CD14-positive monocyte (primary cell): ENCODE results near the gene EDC4. TPM values are rescaled to one million over a fixed set of nuclear protein-coding genes. Genes with fewer than 3 reads are reported as not detected.

Source experiments
- DNase-seq, 3 donors: peaks; one replicate each; pipeline ENCODE4 v3.0.0-alpha.2; 2011 to 2022
- H2AFZ ChIP-seq: 2 replicates; pipeline ENCODE4 v1.6.0; 2012; ENCODE audit warnings: mild to moderate bottlenecking, low read depth, low read length, inconsistent platforms; ENCODE audit not compliant: insufficient read depth, poor library complexity, severe bottlenecking
- H3K27ac ChIP-seq, 2 donors: 1 replicate in 1 of 2; 2 replicates in 1 of 2; pipeline ENCODE4 v1.5.1; 2012 to 2013; ENCODE audit warnings: low read length in 2 of 2, control low read depth in 1 of 2, inconsistent platforms in 1 of 2, low read depth in 1 of 2, mild to moderate bottlenecking in 1 of 2
- H3K27me3 ChIP-seq, 2 donors: one replicate each; pipeline versions ENCODE4 v1.6.0 to v1.6.1; 2011 to 2013; ENCODE audit warnings: low read length in 2 of 2; ENCODE audit not compliant: control insufficient read depth in 2 of 2, insufficient read depth in 2 of 2
- H3K36me3 ChIP-seq, 2 donors: replicated peaks in 1 of 2; 1 replicate in 1 of 2; 2 replicates in 1 of 2; pipeline versions ENCODE4 v1.5.1 to v1.6.1; 2012 to 2013; ENCODE audit warnings: low read length in 2 of 2, control low read depth in 1 of 2, inconsistent platforms in 1 of 2, mild to moderate bottlenecking in 1 of 2; ENCODE audit not compliant: insufficient read depth in 2 of 2, control insufficient read depth in 1 of 2
- H3K4me1 ChIP-seq, 2 donors: 1 replicate in 1 of 2; 2 replicates in 1 of 2; pipeline versions ENCODE4 v1.5.1 to v1.6.1; 2012 to 2013; ENCODE audit warnings: low read length in 2 of 2, control low read depth in 1 of 2, inconsistent platforms in 1 of 2, mild to moderate bottlenecking in 1 of 2, moderate library complexity in 1 of 2; ENCODE audit not compliant: insufficient read depth in 2 of 2, control insufficient read depth in 1 of 2
- H3K4me2 ChIP-seq: replicated peaks from 2 replicates; pipeline ENCODE3; 2012; ENCODE audit warnings: low read length, moderate library complexity, mild to moderate bottlenecking; ENCODE audit not compliant: poor library complexity, severe bottlenecking; ENCODE audit errors: extremely low read depth
- H3K4me3 ChIP-seq, 3 experiments: fragments of 200-600 bp in 1 of 3; sonication (generic) in 1 of 3; replicated peaks in 1 of 3; 1 replicate in 2 of 3; 2 replicates in 1 of 3; pipeline ENCODE4 v1.5.1; 2011 to 2013; ENCODE audit warnings: low read length in 3 of 3, mild to moderate bottlenecking in 3 of 3, control low read depth in 2 of 3, low read depth in 2 of 3, inconsistent platforms in 1 of 3, moderate library complexity in 1 of 3
- H3K79me2 ChIP-seq: 2 replicates; pipeline ENCODE4 v1.6.0; 2012; ENCODE audit warnings: mild to moderate bottlenecking, control low read depth, inconsistent platforms, low read length, moderate library complexity; ENCODE audit not compliant: insufficient read depth
- H3K9ac ChIP-seq: 2 replicates; pipeline ENCODE4 v1.6.0; 2017; ENCODE audit warnings: low read length, mild to moderate bottlenecking; ENCODE audit not compliant: insufficient read depth, poor library complexity, severe bottlenecking
- H3K9me3 ChIP-seq, 2 donors: replicated peaks in 1 of 2; 1 replicate in 1 of 2; 2 replicates in 1 of 2; pipeline versions ENCODE4 v1.5.1 to v1.6.1; 2012 to 2013; ENCODE audit warnings: low read length in 2 of 2, control low read depth in 1 of 2; ENCODE audit not compliant: control insufficient read depth in 1 of 2, insufficient read depth in 1 of 2
- H4K20me1 ChIP-seq: 2 replicates; pipeline ENCODE4 v1.6.0; 2012; ENCODE audit warnings: mild to moderate bottlenecking, low read length, control low read depth, moderate library complexity; ENCODE audit not compliant: insufficient read depth
- H3K27ac Mint-ChIP-seq, 7 donors: one replicate each; pipeline ENCODE4 v1.8.0; 2020; ENCODE audit warnings: mild to moderate bottlenecking in 7 of 7, mixed read lengths in 7 of 7, moderate library complexity in 6 of 7, inconsistent platforms in 2 of 7
- H3K27me3 Mint-ChIP-seq, 3 donors: one replicate each; pipeline ENCODE4 v1.8.0; 2021 to 2022; ENCODE audit warnings: low read depth in 3 of 3, mild to moderate bottlenecking in 3 of 3, mixed read lengths in 3 of 3, moderate library complexity in 3 of 3, inconsistent platforms in 1 of 3
- H3K36me3 Mint-ChIP-seq, 2 donors: one replicate each; pipeline ENCODE4 v1.8.0; 2020; ENCODE audit warnings: mixed read lengths in 2 of 2, inconsistent platforms in 1 of 2, mild to moderate bottlenecking in 1 of 2
- H3K4me1 Mint-ChIP-seq: one replicate; pipeline ENCODE4 v1.8.0; 2020; ENCODE audit warnings: mild to moderate bottlenecking, mixed read lengths
- H3K4me3 Mint-ChIP-seq, 2 donors: one replicate each; pipeline ENCODE4 v1.8.0; 2020; ENCODE audit warnings: mild to moderate bottlenecking in 2 of 2, mixed read lengths in 2 of 2, moderate library complexity in 1 of 2
- H3K9me3 Mint-ChIP-seq, 7 donors: one replicate each; pipeline ENCODE4 v1.8.0; 2020 to 2022; ENCODE audit warnings: mixed read lengths in 7 of 7, mild to moderate bottlenecking in 6 of 7, moderate library complexity in 6 of 7, inconsistent platforms in 2 of 7
- whole genome bisulfite sequencing: methylation state at CpG from one replicate; pipeline ENCODE4 v1.1.5; 2013; ENCODE audit warnings: missing lambda C conversion rate; ENCODE audit not compliant: insufficient coverage; 5-methylcytosine and 5-hydroxymethylcytosine counted together
- intact Hi-C, 2 donors: fragments of 100-400 bp; cut with micrococcal nuclease; formaldehyde crosslinking; loops; one replicate each; pipeline versions ENCODE4 v1.15.0 to v1.15.1; 2023
- polyA plus RNA-seq, 3 donors: library from polyadenylated mRNA; depleted of rRNA in 1 of 3; unstranded in 2 of 3; stranded (reverse) in 1 of 3; fragments of 300-500 nt in 2 of 3; fragments of >200 nt in 1 of 3; fragmentation: Illumina TruSeq in 2 of 3; gene quantifications; 1 replicate in 2 of 3; 2 replicates in 1 of 3; pipeline ENCODE4 v1.2.3, GENCODE V29; 2012 to 2021
- TF ChIP-seq, protein P1 (sequence below): fragments of 200-600 bp; IDR thresholded peaks from one replicate; pipeline ENCODE4 v1.8.0; 2022; ENCODE audit warnings: antibody characterized with exemption, mild to moderate bottlenecking

EDC4 gene
- polyA plus RNA-seq, 3 donors = 13.7 to 84.9 (median 18.2) TPM

DNA sequence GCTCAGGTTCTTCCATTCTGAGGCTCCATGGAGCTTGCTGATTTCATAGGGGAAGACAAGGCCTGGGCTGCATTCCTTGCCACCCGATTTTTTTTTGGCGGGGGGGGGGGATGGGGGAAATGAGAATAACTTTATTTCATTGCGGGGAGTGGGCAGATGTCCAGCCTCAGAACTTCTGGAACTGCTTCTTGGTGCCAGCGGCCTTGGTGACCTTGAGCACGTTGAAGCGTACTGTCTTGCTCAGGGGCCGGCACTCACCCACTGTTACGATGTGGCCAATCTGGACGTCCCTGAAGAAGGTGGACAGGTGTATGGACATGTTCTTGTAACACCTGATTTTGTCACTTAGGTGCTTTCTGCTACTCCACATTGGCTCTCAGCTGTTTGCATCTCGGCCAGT, 17.1 kb upstream of the EDC4 start:
- Histone ChIP-seq H3K4me2 (no peak overlapping the region), H2AFZ (no peak overlapping the region), H3K27me3 (no peaks in the 10 kb centered on the region), H3K9ac (no peak overlapping the region), H4K20me1 (peaks cover 52% of the 10 kb centered on the region), H3K36me3 (peaks cover 6 to 8% of the 10 kb centered on the region in 2 donors), H3K4me3 (no peak overlapping the region), H3K9me3 (no peaks in the 10 kb centered on the region), H3K27ac (no peak overlapping the region), H3K4me1 (peaks cover 4 to 9% of the 10 kb centered on the region in 2 donors), H3K79me2 (peaks cover 96% of the 10 kb centered on the region)
- intact Hi-C loops = no loop called here
- no peak for DNase-seq
- Mint-ChIP-seq H3K4me3 (no peak overlapping the region), H3K4me1 (peaks cover 20% of the 10 kb centered on the region), H3K27ac (peak overlapping the region in 2 of 7 donors; percentile 68 to 88), H3K36me3 (peaks cover 10% of the 10 kb centered on the region in 2 donors), H3K27me3 (no peaks in the 10 kb centered on the region), H3K9me3 (peaks cover 0 to 2% (median 0%) of the 10 kb centered on the region in 7 donors)
- TF ChIP-seq, protein P1, sequence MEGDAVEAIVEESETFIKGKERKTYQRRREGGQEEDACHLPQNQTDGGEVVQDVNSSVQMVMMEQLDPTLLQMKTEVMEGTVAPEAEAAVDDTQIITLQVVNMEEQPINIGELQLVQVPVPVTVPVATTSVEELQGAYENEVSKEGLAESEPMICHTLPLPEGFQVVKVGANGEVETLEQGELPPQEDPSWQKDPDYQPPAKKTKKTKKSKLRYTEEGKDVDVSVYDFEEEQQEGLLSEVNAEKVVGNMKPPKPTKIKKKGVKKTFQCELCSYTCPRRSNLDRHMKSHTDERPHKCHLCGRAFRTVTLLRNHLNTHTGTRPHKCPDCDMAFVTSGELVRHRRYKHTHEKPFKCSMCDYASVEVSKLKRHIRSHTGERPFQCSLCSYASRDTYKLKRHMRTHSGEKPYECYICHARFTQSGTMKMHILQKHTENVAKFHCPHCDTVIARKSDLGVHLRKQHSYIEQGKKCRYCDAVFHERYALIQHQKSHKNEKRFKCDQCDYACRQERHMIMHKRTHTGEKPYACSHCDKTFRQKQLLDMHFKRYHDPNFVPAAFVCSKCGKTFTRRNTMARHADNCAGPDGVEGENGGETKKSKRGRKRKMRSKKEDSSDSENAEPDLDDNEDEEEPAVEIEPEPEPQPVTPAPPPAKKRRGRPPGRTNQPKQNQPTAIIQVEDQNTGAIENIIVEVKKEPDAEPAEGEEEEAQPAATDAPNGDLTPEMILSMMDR = no peak
- WGBS = 100% methylated on average over 7 of the region's 10 CpGs

DNA sequence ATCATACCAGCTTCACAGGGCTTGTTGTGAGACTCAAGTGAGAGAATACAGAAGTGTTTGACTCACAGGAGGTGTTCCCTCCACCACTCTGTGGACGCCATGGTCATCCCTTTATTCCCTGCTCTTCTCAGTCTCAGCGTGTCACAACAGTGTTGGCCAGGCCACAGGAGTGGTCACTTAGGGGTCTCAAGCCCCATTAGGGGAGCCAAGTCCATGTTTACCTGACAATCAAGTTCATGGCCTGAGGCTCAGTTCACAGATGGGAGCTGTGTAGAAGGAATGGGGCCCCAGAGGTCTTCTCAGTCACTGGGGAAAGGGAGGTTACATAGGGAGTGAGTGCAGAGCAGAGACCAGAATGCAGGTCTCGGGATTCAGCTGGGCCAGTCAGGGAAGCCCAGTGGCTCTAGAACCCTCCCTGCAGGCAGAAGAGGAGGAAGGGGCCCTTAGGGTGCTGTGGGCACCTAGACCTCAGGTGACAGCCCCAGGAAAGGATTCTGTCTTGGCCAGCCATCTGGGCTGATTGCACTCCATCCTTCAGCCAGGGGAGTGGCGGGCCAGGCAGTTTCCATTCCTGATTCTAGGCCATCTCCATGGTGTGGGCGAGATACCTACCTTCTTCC, 15.8 kb upstream of the EDC4 start:
- peak overlapping the region; percentile 0 for H3K9ac ChIP-seq
- DNase-seq = no peak
- peaks cover 0 to 2% (median 0%) of the 10 kb centered on the region in 7 donors for H3K9me3 Mint-ChIP-seq
- H3K27me3 ChIP-seq = no peaks in the 10 kb centered on the region
- H3K4me3 ChIP-seq = no peak overlapping the region
- no peaks in the 10 kb centered on the region for H3K9me3 ChIP-seq
- peaks cover 26% of the 10 kb centered on the region for H3K4me1 Mint-ChIP-seq
- peaks cover 4 to 12% of the 10 kb centered on the region in 2 donors for H3K4me1 ChIP-seq
- H3K79me2 ChIP-seq = peaks cover 96% of the 10 kb centered on the region
- TF ChIP-seq, protein P1 = no peak
- intact Hi-C loops = no loop called here
- H3K27ac Mint-ChIP-seq = peak overlapping the region in 6 of 7 donors; percentile 68 to 92 (median 88)
- peaks cover 16 to 17% of the 10 kb centered on the region in 2 donors for H3K36me3 Mint-ChIP-seq
- peaks cover 58% of the 10 kb centered on the region for H4K20me1 ChIP-seq
- H3K27me3 Mint-ChIP-seq = no peaks in the 10 kb centered on the region
- no peak overlapping the region for H3K4me2 ChIP-seq
- no peak overlapping the region for H3K4me3 Mint-ChIP-seq
- WGBS = 92% methylated on average over 4 of the region's 5 CpGs
- no peak overlapping the region for H2AFZ ChIP-seq
- H3K27ac ChIP-seq = peak overlapping the region in 1 of 2 donors; percentile 66
- peaks cover 14 to 20% of the 10 kb centered on the region in 2 donors for H3K36me3 ChIP-seq
